H9 (cell line): ENCODE measurements around the gene TNP2. TPM values are rescaled to one million over a fixed set of nuclear protein-coding genes. Genes with fewer than 3 reads are reported as not detected.

Source experiments
- DNase-seq: peaks from one replicate; pipeline ENCODE4 v3.0.0-alpha.2; 2017
- H2AFZ ChIP-seq: one replicate; pipeline ENCODE4 v1.6.1; 2013; ENCODE audit warnings: mild to moderate bottlenecking, low read length, control low read depth, moderate library complexity
- H2AK5ac ChIP-seq: 2 replicates; pipeline ENCODE4 v1.6.1; 2013; ENCODE audit warnings: low read length, control low read depth, mixed read lengths; ENCODE audit not compliant: insufficient read length
- H2BK120ac ChIP-seq: one replicate; pipeline ENCODE4 v1.6.1; 2013; ENCODE audit warnings: low read depth, mild to moderate bottlenecking, low read length, control low read depth, inconsistent platforms; ENCODE audit not compliant: poor library complexity, severe bottlenecking
- H2BK12ac ChIP-seq: 2 replicates; pipeline ENCODE4 v1.6.1; 2013; ENCODE audit warnings: low read length, control low read depth, mixed read lengths, low read depth; ENCODE audit not compliant: insufficient read length
- H2BK15ac ChIP-seq: 2 replicates; pipeline ENCODE4 v1.6.1; 2013; ENCODE audit warnings: low read depth, low read length, control low read depth
- H2BK20ac ChIP-seq: one replicate; pipeline ENCODE4 v1.6.1; 2013; ENCODE audit warnings: low read depth, mild to moderate bottlenecking, low read length, control low read depth, inconsistent platforms; ENCODE audit not compliant: poor library complexity, severe bottlenecking
- H2BK5ac ChIP-seq: 2 replicates; pipeline ENCODE4 v1.6.1; 2013; ENCODE audit warnings: low read length, control low read depth, mixed read lengths; ENCODE audit not compliant: insufficient read length
- H3K14ac ChIP-seq: 2 replicates; pipeline ENCODE4 v1.6.1; 2013; ENCODE audit warnings: low read length, control low read depth; ENCODE audit not compliant: insufficient read depth
- H3K18ac ChIP-seq: 2 replicates; pipeline ENCODE4 v1.6.1; 2013; ENCODE audit warnings: low read depth, mild to moderate bottlenecking, mixed read lengths, low read length, control low read depth; ENCODE audit not compliant: insufficient read length
- H3K23ac ChIP-seq: 2 replicates; pipeline ENCODE4 v1.6.1; 2013; ENCODE audit warnings: low read length, control low read depth, mixed read lengths, low read depth; ENCODE audit not compliant: insufficient read length
- H3K23me2 ChIP-seq: 2 replicates; pipeline ENCODE4 v1.6.1; 2013; ENCODE audit warnings: low read depth, mild to moderate bottlenecking, mixed read lengths, low read length, control low read depth; ENCODE audit not compliant: insufficient read length, poor library complexity, severe bottlenecking
- H3K27ac ChIP-seq: 2 replicates; pipeline ENCODE4 v1.5.1; 2013; ENCODE audit warnings: low read length, control low read depth, mixed read lengths, low read depth; ENCODE audit not compliant: insufficient read length
- H3K27me3 ChIP-seq: 2 replicates; pipeline ENCODE4 v1.6.1; 2013; ENCODE audit warnings: low read length, control low read depth, inconsistent platforms; ENCODE audit not compliant: insufficient read depth
- H3K4ac ChIP-seq: 2 replicates; pipeline ENCODE4 v1.6.1; 2013; ENCODE audit warnings: low read depth, mild to moderate bottlenecking, control low read depth, inconsistent platforms, low read length, moderate library complexity
- H3K4me1 ChIP-seq: 2 replicates; pipeline ENCODE4 v1.6.1; 2013; ENCODE audit warnings: low read length, control low read depth, inconsistent platforms; ENCODE audit not compliant: insufficient read depth
- H3K4me2 ChIP-seq: 2 replicates; pipeline ENCODE4 v1.6.1; 2013; ENCODE audit warnings: low read length, control low read depth, mixed read lengths; ENCODE audit not compliant: insufficient read length, insufficient read depth
- H3K56ac ChIP-seq: 2 replicates; pipeline ENCODE4 v1.6.1; 2013; ENCODE audit warnings: low read depth, mild to moderate bottlenecking, mixed read lengths, low read length, control low read depth; ENCODE audit not compliant: insufficient read length
- H3K79me1 ChIP-seq: 2 replicates; pipeline ENCODE4 v1.6.1; 2013; ENCODE audit warnings: low read depth, mild to moderate bottlenecking, moderate library complexity, low read length, control low read depth, inconsistent platforms; ENCODE audit not compliant: insufficient read depth, poor library complexity, severe bottlenecking
- H3K79me2 ChIP-seq: 2 replicates; pipeline ENCODE4 v1.6.1; 2013; ENCODE audit warnings: low read length, control low read depth, inconsistent platforms; ENCODE audit not compliant: insufficient read depth
- H3K9ac ChIP-seq: 2 replicates; pipeline ENCODE4 v1.6.1; 2013; ENCODE audit warnings: low read length, control low read depth, mixed read lengths; ENCODE audit not compliant: insufficient read length; ENCODE audit errors: extremely low read depth
- H3K9me3 ChIP-seq: one replicate; pipeline ENCODE4 v1.6.1; 2013; ENCODE audit warnings: low read depth, low read length, inconsistent platforms; ENCODE audit not compliant: control insufficient read depth
- H3T11ph ChIP-seq: one replicate; pipeline ENCODE4 v1.6.1; 2013; ENCODE audit warnings: mild to moderate bottlenecking, low read length, control low read depth, inconsistent platforms
- H4K20me1 ChIP-seq: one replicate; pipeline ENCODE4 v1.6.1; 2013; ENCODE audit not compliant: control insufficient read depth, insufficient read length, insufficient read depth
- H4K5ac ChIP-seq: 2 replicates; pipeline ENCODE4 v1.6.1; 2013; ENCODE audit warnings: low read depth, mild to moderate bottlenecking, mixed read lengths, low read length, control low read depth; ENCODE audit not compliant: insufficient read length
- H4K8ac ChIP-seq: replicated peaks from 2 replicates; pipeline ENCODE4 v1.6.1; 2013; ENCODE audit warnings: low read length, control low read depth, mixed read lengths, low read depth; ENCODE audit not compliant: insufficient read length
- H4K91ac ChIP-seq: 2 replicates; pipeline ENCODE4 v1.6.1; 2013; ENCODE audit warnings: low read depth, mild to moderate bottlenecking, moderate library complexity, mixed read lengths, low read length, control low read depth; ENCODE audit not compliant: insufficient read length
- H3K27ac Mint-ChIP-seq, 3 experiments: 2 replicates in 2 of 3; 3 replicates in 1 of 3; pipeline ENCODE4 v1.8.0; 2020 to 2021; ENCODE audit warnings: mixed read lengths in 3 of 3, mild to moderate bottlenecking in 1 of 3, moderate library complexity in 1 of 3
- H3K27me3 Mint-ChIP-seq: 2 replicates; pipeline ENCODE4 v1.8.0; 2021; ENCODE audit warnings: low read depth, mild to moderate bottlenecking, moderate library complexity, mixed read lengths
- H3K36me3 Mint-ChIP-seq, 3 experiments: 2 replicates in 2 of 3; 3 replicates in 1 of 3; pipeline ENCODE4 v1.8.0; 2020 to 2021; ENCODE audit warnings: low read depth in 3 of 3, mixed read lengths in 3 of 3; ENCODE audit not compliant: insufficient read depth in 1 of 3
- H3K4me1 Mint-ChIP-seq, 2 experiments: 2 replicates each; pipeline ENCODE4 v1.8.0; 2020; ENCODE audit warnings: mixed read lengths in 2 of 2
- H3K4me3 Mint-ChIP-seq, 2 experiments: 2 replicates in 1 of 2; 3 replicates in 1 of 2; pipeline ENCODE4 v1.8.0; 2020 to 2021; ENCODE audit warnings: mild to moderate bottlenecking in 2 of 2, mixed read lengths in 2 of 2, moderate library complexity in 1 of 2
- H3K9me3 Mint-ChIP-seq, 2 experiments: 2 replicates in 1 of 2; 3 replicates in 1 of 2; pipeline ENCODE4 v1.8.0; 2020; ENCODE audit warnings: mild to moderate bottlenecking in 2 of 2, mixed read lengths in 2 of 2, moderate library complexity in 1 of 2
- WGBS: extraction: QIAGEN DNeasy Blood & Tissue Kit; methylation state at CpG from one replicate; pipeline ENCODE4 v1.1.7; 2013; ENCODE audit warnings: missing lambda C conversion rate, low lambda C conversion rate, mixed read lengths; ENCODE audit not compliant: insufficient read length; ENCODE audit errors: extremely low coverage; 5-methylcytosine and 5-hydroxymethylcytosine counted together
- total RNA-seq: library from RNA; stranded (reverse); gene quantifications from 2 replicates; pipeline ENCODE4 v1.2.1, GENCODE V29; 2021
- TF ChIP-seq, protein P1 (sequence below): fragments of 200-600 bp; sonication (generic); conservative IDR thresholded peaks from 3 replicates; pipeline ENCODE4 v1.8.0; 2021; ENCODE audit warnings: antibody characterized with exemption, mild to moderate bottlenecking

TNP2 gene
- total RNA-seq, 1 experiment from 2014 or later = not detected

DNA sequence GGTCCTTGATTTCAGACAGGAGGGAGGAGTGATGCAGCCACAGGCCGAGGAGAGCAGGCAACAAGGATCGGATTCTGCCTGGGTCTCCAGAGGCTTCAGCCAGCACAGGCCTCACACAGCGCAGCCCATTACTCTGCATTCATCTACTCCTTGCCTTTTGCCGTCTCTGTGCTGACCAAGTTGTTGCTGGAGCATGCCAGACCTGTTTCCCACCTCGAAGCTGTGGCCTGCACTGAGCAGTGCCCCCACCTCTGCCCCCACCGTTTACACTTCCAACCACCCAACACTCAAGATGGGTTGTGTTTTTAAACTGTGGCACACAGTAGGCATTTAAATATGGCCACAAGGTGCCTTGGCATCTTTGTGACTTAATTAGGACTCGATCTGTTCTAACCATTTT is 5.8 kb upstream of the TNP2 start:
- Histone ChIP-seq H3K14ac (no peak overlapping the region; the same call in 1 of the 2 replicates), H2AFZ (no peak overlapping the region), H3K4me2 (no peak overlapping the region), H2AK5ac (no peak overlapping the region), H3K9me3 (no peaks in the 10 kb centered on the region), H3K79me2 (no peaks in the 10 kb centered on the region), H3K4ac (no peak overlapping the region), H2BK120ac (no peak overlapping the region), H2BK5ac (no peak overlapping the region), H3T11ph (no peak overlapping the region), H4K20me1 (no peaks in the 10 kb centered on the region), H3K9ac (no peak overlapping the region), H4K8ac (no peak overlapping the region), H4K91ac (no peak overlapping the region), H2BK12ac (no peak overlapping the region), H2BK20ac (no peak overlapping the region), H3K56ac (no peak overlapping the region), H3K4me1 (no peaks in the 10 kb centered on the region), H3K27me3 (no peaks in the 10 kb centered on the region), H4K5ac (no peak overlapping the region), H3K23me2 (no peaks in the 10 kb centered on the region), H2BK15ac (no peak overlapping the region), H3K27ac (no peak overlapping the region), H3K23ac (no peak overlapping the region), H3K18ac (no peak overlapping the region), H3K79me1 (no peaks in the 10 kb centered on the region)
- DNase-seq = no peak
- Mint-ChIP-seq H3K9me3 (peaks cover 0 to 7% of the 10 kb centered on the region in 2 experiments; a peak in 3 of 5 replicates), H3K4me3 (no peak overlapping the region), H3K4me1 (peaks cover 6 to 10% of the 10 kb centered on the region in 2 experiments), H3K27ac (no peak overlapping the region; a peak in 1 of 7 replicates), H3K27me3 (no peaks in the 10 kb centered on the region; the same call in 1 of the 2 replicates), H3K36me3 (no peaks in the 10 kb centered on the region)
- TF ChIP-seq, protein P1, sequence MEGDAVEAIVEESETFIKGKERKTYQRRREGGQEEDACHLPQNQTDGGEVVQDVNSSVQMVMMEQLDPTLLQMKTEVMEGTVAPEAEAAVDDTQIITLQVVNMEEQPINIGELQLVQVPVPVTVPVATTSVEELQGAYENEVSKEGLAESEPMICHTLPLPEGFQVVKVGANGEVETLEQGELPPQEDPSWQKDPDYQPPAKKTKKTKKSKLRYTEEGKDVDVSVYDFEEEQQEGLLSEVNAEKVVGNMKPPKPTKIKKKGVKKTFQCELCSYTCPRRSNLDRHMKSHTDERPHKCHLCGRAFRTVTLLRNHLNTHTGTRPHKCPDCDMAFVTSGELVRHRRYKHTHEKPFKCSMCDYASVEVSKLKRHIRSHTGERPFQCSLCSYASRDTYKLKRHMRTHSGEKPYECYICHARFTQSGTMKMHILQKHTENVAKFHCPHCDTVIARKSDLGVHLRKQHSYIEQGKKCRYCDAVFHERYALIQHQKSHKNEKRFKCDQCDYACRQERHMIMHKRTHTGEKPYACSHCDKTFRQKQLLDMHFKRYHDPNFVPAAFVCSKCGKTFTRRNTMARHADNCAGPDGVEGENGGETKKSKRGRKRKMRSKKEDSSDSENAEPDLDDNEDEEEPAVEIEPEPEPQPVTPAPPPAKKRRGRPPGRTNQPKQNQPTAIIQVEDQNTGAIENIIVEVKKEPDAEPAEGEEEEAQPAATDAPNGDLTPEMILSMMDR = no peak
- no CpG with 5 or more reads among the region's 7 CpGs for WGBS
